ENCODE data around the gene IGIP.

The IGIP gene

GRCh38 chr5:140076788-140077187 is 48.9 kb upstream of the IGIP start (continued):
- TF ChIP-seq TOX (CRISPR knock-in tag; IDR thresholded peaks at IDR 0.05; ENCODE audit: borderline replicate concordance) = no peak
- TF ChIP-seq, protein P1, sequence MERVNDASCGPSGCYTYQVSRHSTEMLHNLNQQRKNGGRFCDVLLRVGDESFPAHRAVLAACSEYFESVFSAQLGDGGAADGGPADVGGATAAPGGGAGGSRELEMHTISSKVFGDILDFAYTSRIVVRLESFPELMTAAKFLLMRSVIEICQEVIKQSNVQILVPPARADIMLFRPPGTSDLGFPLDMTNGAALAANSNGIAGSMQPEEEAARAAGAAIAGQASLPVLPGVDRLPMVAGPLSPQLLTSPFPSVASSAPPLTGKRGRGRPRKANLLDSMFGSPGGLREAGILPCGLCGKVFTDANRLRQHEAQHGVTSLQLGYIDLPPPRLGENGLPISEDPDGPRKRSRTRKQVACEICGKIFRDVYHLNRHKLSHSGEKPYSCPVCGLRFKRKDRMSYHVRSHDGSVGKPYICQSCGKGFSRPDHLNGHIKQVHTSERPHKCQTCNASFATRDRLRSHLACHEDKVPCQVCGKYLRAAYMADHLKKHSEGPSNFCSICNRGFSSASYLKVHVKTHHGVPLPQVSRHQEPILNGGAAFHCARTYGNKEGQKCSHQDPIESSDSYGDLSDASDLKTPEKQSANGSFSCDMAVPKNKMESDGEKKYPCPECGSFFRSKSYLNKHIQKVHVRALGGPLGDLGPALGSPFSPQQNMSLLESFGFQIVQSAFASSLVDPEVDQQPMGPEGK (CRISPR knock-in tag; IDR thresholded peaks at IDR 0.05; ENCODE audit: borderline replicate concordance) = no peak
- TF ChIP-seq ESRRG (CRISPR knock-in tag; IDR thresholded peaks at IDR 0.05) = no peak
- TF ChIP-seq GLIS3 (CRISPR knock-in tag; IDR thresholded peaks at IDR 0.05) = no peak
- TF ChIP-seq ZNF70 (CRISPR knock-in tag; IDR thresholded peaks at IDR 0.05) = no peak
- no peak for TF ChIP-seq CREB5 (CRISPR knock-in tag; IDR thresholded peaks at IDR 0.05; ENCODE audit: low read depth)
- TF ChIP-seq ZNF8 (CRISPR knock-in tag; IDR thresholded peaks at IDR 0.05) = no peak
- no peak for TF ChIP-seq TCF4 (CRISPR knock-in tag; IDR thresholded peaks at IDR 0.05; ENCODE audit: borderline replicate concordance)
- no peak for TF ChIP-seq OSR1 (CRISPR knock-in tag; IDR thresholded peaks at IDR 0.05)
- TF ChIP-seq ZC3H10 (CRISPR knock-in tag; IDR thresholded peaks at IDR 0.05) = no peak
- TF ChIP-seq PPARA (CRISPR knock-in tag; IDR thresholded peaks at IDR 0.05; ENCODE audit: borderline replicate concordance) = no peak
- TF ChIP-seq ZFP30 (CRISPR knock-in tag; IDR thresholded peaks at IDR 0.05) = no peak
- TF ChIP-seq SNAI2 (CRISPR knock-in tag; IDR thresholded peaks at IDR 0.05) = no peak

DNA sequence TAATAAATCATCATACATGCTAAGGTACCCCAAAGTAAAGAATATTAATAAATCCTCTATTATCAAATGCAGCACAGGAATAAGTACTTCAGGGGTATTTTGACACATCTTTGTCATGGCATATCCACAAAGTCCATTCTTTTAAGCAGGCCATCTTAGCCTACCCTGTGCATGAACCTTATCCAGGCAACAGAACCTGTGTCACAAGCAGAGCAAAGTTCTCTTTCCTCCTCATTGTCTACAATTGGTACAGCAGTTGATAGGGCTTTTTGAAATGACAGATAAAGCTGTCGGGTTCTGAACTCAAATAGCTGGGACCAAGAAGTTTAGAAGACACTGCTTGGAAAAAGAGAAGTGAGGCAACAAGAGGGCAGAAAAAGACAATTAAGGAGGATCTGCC is 42.6 kb upstream of the IGIP start:
- TF ChIP-seq OSR1 (CRISPR knock-in tag; IDR thresholded peaks at IDR 0.05) = no peak
- no peak for TF ChIP-seq ZC3H10 (CRISPR knock-in tag; IDR thresholded peaks at IDR 0.05)
- no peak for TF ChIP-seq GLIS3 (CRISPR knock-in tag; IDR thresholded peaks at IDR 0.05)
- TF ChIP-seq, protein P2, sequence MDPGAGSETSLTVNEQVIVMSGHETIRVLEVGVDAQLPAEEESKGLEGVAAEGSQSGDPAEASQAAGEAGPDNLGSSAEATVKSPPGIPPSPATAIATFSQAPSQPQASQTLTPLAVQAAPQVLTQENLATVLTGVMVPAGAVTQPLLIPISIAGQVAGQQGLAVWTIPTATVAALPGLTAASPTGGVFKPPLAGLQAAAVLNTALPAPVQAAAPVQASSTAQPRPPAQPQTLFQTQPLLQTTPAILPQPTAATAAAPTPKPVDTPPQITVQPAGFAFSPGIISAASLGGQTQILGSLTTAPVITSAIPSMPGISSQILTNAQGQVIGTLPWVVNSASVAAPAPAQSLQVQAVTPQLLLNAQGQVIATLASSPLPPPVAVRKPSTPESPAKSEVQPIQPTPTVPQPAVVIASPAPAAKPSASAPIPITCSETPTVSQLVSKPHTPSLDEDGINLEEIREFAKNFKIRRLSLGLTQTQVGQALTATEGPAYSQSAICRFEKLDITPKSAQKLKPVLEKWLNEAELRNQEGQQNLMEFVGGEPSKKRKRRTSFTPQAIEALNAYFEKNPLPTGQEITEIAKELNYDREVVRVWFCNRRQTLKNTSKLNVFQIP (CRISPR knock-in tag; IDR thresholded peaks at IDR 0.05; ENCODE audit: borderline replicate concordance, low read depth) = no peak
- TF ChIP-seq ARNTL (CRISPR knock-in tag; IDR thresholded peaks at IDR 0.05; ENCODE audit: borderline replicate concordance, low read depth) = no peak
- TF ChIP-seq ZFP3 (CRISPR knock-in tag; IDR thresholded peaks at IDR 0.05) = no peak
- TF ChIP-seq ZNF70 (CRISPR knock-in tag; IDR thresholded peaks at IDR 0.05) = no peak
- no peak for TF ChIP-seq TOX (CRISPR knock-in tag; IDR thresholded peaks at IDR 0.05; ENCODE audit: borderline replicate concordance)
- TF ChIP-seq RARB (CRISPR knock-in tag; IDR thresholded peaks at IDR 0.05) = no peak
- TF ChIP-seq, protein P3, sequence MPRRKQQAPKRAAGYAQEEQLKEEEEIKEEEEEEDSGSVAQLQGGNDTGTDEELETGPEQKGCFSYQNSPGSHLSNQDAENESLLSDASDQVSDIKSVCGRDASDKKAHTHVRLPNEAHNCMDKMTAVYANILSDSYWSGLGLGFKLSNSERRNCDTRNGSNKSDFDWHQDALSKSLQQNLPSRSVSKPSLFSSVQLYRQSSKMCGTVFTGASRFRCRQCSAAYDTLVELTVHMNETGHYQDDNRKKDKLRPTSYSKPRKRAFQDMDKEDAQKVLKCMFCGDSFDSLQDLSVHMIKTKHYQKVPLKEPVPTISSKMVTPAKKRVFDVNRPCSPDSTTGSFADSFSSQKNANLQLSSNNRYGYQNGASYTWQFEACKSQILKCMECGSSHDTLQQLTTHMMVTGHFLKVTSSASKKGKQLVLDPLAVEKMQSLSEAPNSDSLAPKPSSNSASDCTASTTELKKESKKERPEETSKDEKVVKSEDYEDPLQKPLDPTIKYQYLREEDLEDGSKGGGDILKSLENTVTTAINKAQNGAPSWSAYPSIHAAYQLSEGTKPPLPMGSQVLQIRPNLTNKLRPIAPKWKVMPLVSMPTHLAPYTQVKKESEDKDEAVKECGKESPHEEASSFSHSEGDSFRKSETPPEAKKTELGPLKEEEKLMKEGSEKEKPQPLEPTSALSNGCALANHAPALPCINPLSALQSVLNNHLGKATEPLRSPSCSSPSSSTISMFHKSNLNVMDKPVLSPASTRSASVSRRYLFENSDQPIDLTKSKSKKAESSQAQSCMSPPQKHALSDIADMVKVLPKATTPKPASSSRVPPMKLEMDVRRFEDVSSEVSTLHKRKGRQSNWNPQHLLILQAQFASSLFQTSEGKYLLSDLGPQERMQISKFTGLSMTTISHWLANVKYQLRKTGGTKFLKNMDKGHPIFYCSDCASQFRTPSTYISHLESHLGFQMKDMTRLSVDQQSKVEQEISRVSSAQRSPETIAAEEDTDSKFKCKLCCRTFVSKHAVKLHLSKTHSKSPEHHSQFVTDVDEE (CRISPR knock-in tag; IDR thresholded peaks at IDR 0.05) = no peak
- TF ChIP-seq ZNF8 (CRISPR knock-in tag; IDR thresholded peaks at IDR 0.05) = no peak
- no peak for TF ChIP-seq TCF4 (CRISPR knock-in tag; IDR thresholded peaks at IDR 0.05; ENCODE audit: borderline replicate concordance)
- TF ChIP-seq, protein P1 (CRISPR knock-in tag; IDR thresholded peaks at IDR 0.05; ENCODE audit: borderline replicate concordance) = no peak
- TF ChIP-seq PPARA (CRISPR knock-in tag; IDR thresholded peaks at IDR 0.05; ENCODE audit: borderline replicate concordance) = no peak
- TF ChIP-seq CSRNP3 (CRISPR knock-in tag; IDR thresholded peaks at IDR 0.05) = no peak
- no peak for TF ChIP-seq CREB5 (CRISPR knock-in tag; IDR thresholded peaks at IDR 0.05; ENCODE audit: low read depth)
- ATAC-seq = no peak
